Panc1 (cell line): Measurements from ENCODE around the gene C1QTNF1.

ENCODE experiments used
- POLR2AphosphoS5 ChIP-seq: IDR thresholded peaks from 2 replicates; pipeline ENCODE4 v1.6.1; 2012; ENCODE audit warnings: mild to moderate bottlenecking, low read depth, low read length, moderate library complexity
- SIN3A ChIP-seq: IDR thresholded peaks from 2 replicates; pipeline ENCODE4 v1.6.1; 2012; ENCODE audit warnings: low read depth, mild to moderate bottlenecking, low read length, moderate library complexity, borderline replicate concordance; ENCODE audit not compliant: insufficient read depth
- TCF7L2 ChIP-seq: IDR thresholded peaks from 2 replicates; pipeline ENCODE4 v1.6.1; 2011; ENCODE audit warnings: mild to moderate bottlenecking, low read depth, low read length, inconsistent platforms
- TF ChIP-seq, protein P1 (sequence below): fragments of 450-650 bp; IDR thresholded peaks from 2 replicates; pipeline ENCODE4 v1.5.1; 2017; ENCODE audit warnings: mild to moderate bottlenecking
- TF ChIP-seq, protein P2 (sequence below), 2 experiments: IDR thresholded peaks; 2 replicates each; pipeline ENCODE4 v1.6.1; 2011 to 2012; ENCODE audit warnings: low read depth in 2 of 2, control low read depth in 1 of 2, low read length in 1 of 2, mild to moderate bottlenecking in 1 of 2, moderate library complexity in 1 of 2; ENCODE audit not compliant: insufficient read depth in 1 of 2

DNA sequence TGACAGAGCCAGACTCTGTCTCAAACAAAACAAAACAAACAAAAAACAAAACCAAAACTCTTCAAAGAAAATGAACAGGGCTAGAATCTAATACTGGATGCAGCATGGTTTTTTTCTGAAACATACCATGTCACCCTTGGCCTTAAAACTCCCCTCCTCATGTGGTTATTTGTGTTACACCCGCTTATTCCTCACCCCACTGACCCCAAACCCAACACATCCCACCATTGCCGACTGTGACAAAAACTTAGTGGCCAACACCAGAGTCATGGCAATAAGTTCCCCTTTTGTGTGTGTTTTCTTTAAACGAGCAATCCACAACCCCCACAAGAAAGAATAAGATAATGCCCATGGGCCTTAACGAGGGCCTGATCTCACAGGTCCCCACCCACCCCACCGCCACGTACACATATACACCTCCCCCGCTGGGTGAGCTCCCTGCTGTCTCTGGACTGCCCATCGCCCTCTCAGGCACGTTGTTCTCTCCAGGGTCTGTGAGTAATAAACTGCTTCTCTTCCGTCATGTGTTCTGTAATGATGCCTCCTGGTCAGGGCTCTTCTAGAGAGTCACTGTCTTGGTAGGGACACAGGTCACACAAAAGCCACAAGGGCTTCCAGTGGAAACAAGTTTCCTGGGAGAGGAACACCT lies 33.9 kb downstream of the C1QTNF1 start:
- TF ChIP-seq, protein P1, sequence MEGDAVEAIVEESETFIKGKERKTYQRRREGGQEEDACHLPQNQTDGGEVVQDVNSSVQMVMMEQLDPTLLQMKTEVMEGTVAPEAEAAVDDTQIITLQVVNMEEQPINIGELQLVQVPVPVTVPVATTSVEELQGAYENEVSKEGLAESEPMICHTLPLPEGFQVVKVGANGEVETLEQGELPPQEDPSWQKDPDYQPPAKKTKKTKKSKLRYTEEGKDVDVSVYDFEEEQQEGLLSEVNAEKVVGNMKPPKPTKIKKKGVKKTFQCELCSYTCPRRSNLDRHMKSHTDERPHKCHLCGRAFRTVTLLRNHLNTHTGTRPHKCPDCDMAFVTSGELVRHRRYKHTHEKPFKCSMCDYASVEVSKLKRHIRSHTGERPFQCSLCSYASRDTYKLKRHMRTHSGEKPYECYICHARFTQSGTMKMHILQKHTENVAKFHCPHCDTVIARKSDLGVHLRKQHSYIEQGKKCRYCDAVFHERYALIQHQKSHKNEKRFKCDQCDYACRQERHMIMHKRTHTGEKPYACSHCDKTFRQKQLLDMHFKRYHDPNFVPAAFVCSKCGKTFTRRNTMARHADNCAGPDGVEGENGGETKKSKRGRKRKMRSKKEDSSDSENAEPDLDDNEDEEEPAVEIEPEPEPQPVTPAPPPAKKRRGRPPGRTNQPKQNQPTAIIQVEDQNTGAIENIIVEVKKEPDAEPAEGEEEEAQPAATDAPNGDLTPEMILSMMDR, result no peak
- no peak for TF ChIP-seq SIN3A
- TF ChIP-seq POLR2AphosphoS5, result no peak
- TF ChIP-seq, protein P2, sequence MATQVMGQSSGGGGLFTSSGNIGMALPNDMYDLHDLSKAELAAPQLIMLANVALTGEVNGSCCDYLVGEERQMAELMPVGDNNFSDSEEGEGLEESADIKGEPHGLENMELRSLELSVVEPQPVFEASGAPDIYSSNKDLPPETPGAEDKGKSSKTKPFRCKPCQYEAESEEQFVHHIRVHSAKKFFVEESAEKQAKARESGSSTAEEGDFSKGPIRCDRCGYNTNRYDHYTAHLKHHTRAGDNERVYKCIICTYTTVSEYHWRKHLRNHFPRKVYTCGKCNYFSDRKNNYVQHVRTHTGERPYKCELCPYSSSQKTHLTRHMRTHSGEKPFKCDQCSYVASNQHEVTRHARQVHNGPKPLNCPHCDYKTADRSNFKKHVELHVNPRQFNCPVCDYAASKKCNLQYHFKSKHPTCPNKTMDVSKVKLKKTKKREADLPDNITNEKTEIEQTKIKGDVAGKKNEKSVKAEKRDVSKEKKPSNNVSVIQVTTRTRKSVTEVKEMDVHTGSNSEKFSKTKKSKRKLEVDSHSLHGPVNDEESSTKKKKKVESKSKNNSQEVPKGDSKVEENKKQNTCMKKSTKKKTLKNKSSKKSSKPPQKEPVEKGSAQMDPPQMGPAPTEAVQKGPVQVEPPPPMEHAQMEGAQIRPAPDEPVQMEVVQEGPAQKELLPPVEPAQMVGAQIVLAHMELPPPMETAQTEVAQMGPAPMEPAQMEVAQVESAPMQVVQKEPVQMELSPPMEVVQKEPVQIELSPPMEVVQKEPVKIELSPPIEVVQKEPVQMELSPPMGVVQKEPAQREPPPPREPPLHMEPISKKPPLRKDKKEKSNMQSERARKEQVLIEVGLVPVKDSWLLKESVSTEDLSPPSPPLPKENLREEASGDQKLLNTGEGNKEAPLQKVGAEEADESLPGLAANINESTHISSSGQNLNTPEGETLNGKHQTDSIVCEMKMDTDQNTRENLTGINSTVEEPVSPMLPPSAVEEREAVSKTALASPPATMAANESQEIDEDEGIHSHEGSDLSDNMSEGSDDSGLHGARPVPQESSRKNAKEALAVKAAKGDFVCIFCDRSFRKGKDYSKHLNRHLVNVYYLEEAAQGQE (IDR thresholded peaks at IDR 0.05; ENCODE audit: insufficient read depth in 1 of 2, low read depth in 2 of 2, low read length in 1 of 2), result no peak
- TF ChIP-seq TCF7L2, result no peak
